Heart left ventricle (tissue), 13 donors: Measurements from ENCODE around the gene BICD1.

Experiments
- POLR2A ChIP-seq, 2 donors: fragments of 450-650 bp; IDR thresholded peaks; one replicate each; pipeline ENCODE4 v1.6.1; 2017; ENCODE audit warnings: antibody characterized with exemption in 2 of 2, mild to moderate bottlenecking in 2 of 2, moderate library complexity in 2 of 2
- TF ChIP-seq, protein P1 (sequence below), 12 donors: fragments of 200-600 bp; sonication (generic) in 4 of 12; IDR thresholded peaks; one replicate each; pipeline versions ENCODE4 v1.5.0 to v1.8.0; 2018 to 2022; ENCODE audit warnings: antibody characterized with exemption in 12 of 12, mild to moderate bottlenecking in 5 of 12
- donor health status: ischemic (EF 13 %, LVEDD 7.1; RV severe dilation, severe dysfunction).
- donor health status: DM: no; HTN: yes; CAD: no.
- donor health status: DM: no; HTN: no; CAD: no.
- donor health status: ischemic (EF 25% LVEDD 6.9; RV normal size, moderate dysfunction).
- donor health status: ischemic (EF 25% LVEDD 5.7; RV mildly dilated, moderate dysfunction).
- donor health status: ischemic (EF 35%, LVEDD 5.7; RV mildly dilated, moderate dysfunction).
- donor health status: nonischemic (EF 11% LVEDD 7.7; RV severe dilation, severe dysfunction).
- donor health status: DM: yes; HTN: yes; CAD: no.
- donor health status: PGD.
- donor health status: ischemic (EF 29% LVEDD 5.4; RV normal size, mild dysfunction).
- donor health status: nonischemic (EF 23%, LVEDD 6.1; RV moderate dilation, normal function).

DNA sequence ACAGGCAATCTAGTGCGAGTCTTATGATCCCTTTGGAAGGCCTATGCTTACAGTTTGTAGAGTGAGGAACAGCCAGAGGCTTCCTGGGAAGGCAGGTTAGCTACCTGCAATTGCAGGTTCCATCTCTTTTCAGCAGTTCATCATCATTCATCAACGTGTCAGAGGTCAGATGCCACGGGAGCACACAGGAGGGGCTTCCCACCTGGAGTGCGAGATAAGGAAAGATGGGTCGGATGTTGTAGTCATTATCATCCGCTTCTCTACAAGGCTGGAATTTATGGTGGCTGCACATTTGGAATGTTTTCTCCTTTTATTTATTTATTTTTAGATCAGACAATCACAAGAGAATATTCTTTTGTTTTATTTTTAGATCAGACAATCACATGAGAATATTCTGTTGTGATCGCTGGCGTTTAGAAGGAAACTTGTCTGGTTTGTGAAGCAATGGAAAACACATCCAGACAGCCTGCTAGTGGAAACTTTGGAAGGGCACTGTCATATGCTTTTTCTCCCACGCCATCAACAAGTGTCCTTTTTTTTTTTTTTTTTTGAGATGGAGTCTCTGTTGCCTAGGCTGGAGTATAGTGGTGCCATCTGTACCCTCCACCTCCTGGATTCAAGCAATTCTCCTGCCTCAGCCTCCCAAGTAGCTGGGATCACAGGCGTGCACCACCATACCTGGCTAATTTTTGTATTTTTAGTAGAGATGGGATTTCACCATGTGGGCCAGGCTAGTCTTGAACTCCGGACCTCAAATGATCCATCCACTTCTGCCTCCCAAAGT is 1.9 kb upstream of the BICD1 start:
- TF ChIP-seq, protein P1, sequence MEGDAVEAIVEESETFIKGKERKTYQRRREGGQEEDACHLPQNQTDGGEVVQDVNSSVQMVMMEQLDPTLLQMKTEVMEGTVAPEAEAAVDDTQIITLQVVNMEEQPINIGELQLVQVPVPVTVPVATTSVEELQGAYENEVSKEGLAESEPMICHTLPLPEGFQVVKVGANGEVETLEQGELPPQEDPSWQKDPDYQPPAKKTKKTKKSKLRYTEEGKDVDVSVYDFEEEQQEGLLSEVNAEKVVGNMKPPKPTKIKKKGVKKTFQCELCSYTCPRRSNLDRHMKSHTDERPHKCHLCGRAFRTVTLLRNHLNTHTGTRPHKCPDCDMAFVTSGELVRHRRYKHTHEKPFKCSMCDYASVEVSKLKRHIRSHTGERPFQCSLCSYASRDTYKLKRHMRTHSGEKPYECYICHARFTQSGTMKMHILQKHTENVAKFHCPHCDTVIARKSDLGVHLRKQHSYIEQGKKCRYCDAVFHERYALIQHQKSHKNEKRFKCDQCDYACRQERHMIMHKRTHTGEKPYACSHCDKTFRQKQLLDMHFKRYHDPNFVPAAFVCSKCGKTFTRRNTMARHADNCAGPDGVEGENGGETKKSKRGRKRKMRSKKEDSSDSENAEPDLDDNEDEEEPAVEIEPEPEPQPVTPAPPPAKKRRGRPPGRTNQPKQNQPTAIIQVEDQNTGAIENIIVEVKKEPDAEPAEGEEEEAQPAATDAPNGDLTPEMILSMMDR (IDR thresholded peaks at IDR 0.05) = no peak
- TF ChIP-seq POLR2A (IDR thresholded peaks at IDR 0.05) = no peak
